Measurements from ENCODE around the gene VAV3.
A peak's percentile ranks its signal among the peaks of the same experiment; 100 is the strongest.

VAV3 gene

GRCh38 chr1:107972391-107973180, 7.6 kb upstream of the VAV3 start:
- DNase-seq (ENCODE audit: low read depth in 1 of 2, low spot score in 1 of 2), result no peak

DNA sequence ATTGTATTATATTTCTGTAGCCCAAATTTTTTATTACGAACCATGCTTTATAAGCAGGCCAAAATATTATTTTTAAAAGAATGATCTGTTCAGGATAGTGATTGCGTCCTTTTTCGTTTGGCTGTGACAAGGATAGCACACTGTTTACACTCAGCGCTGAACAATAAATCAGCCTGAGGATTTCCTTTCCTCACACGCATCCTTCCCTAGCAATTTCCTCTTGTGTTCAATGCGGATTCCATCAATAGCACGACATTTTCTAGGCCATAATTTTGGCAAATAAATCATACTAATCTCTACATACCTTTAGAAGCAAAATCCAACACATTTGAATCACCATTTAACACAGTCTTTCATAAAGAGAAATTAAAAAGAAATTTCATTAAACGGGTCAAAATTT, 1.6 kb upstream of the VAV3 start:
- no peak for DNase-seq (ENCODE audit: low read depth in 1 of 2, low spot score in 1 of 2)

GRCh38 chr1:107964336-107965109, 457 bp downstream of the VAV3 start:
- peak; percentile 11 to 13 for DNase-seq (ENCODE audit: low read depth in 1 of 2, low spot score in 1 of 2)

DNA sequence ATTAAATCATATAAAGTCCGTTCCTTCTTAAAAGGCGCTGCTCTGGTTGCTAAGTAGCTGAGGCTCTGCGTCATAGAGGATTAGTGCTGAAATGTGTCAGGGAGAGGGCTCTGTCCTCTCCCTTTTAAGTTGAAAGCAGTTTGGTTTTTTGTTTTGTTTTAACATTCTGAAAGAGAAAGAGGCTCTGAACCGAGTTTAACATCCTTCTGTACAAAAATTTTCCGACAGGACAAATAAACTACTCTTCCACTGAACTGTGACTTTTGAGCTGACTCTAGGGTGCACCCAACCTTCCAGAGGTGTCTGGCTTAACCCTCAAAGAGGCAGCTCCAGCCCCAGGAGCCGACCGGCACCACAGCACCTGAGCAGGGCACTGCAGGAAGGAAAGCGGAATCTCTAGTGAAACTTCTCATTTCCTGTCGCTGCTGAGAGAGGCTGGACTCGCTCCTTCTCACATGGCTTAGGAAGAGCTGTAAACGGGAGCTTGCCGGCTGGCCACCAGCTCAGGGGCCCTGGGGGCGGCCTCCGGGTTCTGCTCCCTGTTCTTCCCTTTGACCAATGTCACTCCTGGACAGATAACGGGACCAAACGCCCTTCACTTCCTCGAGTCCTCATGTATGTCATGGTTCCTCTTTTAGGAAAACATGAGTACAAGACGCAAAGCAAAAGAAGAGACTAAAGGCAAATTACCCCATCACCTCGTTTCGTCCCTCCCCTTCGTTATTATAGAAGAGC, 1.2 kb downstream of the VAV3 start:
- peak; percentile 30 to 51 for DNase-seq (ENCODE audit: low read depth in 1 of 2, low spot score in 1 of 2)

GRCh38 chr1:107963008-107963407, 2.0 kb downstream of the VAV3 start:
- no peak for DNase-seq (ENCODE audit: low read depth in 1 of 2, low spot score in 1 of 2)

DNA sequence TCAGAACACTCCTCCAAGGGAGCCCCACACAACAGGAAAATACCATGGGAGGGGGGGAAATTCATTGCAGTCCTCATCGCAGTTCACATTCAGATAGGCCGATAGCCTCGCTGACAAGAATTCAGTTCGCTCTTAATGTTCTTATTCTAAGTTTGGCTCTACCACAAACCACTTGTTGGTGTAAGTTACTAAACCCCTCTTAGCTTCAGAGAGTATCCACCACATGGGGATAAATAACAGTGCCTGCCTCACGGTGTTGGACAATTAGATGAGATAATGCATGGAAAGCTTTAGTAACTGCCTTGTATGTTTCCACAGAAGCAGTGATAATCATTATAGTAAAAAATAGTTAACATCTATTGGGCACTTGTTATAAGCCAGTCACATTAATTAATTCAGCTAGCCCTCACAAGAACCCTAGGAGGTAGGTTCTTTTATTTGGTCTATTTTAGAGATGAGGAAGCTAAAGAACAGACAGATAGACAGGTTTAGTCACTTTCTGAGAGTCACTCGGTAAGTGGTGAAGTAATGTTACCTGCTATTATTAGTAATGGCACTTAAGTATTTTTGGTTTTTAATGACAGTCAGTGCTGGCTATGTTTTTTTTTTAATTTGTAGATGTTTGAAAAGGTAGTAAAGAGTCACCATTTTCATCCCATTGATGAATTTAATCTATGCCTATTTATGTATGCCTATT, 10.1 kb downstream of the VAV3 start:
- DNase-seq (ENCODE audit: low read depth in 1 of 2, low spot score in 1 of 2), result no peak

- DNase-seq (ENCODE audit: low read depth in 1 of 2, low spot score in 1 of 2), result no peak
Measured at GRCh38 chr1:107954126-107954525, 10.9 kb downstream of the VAV3 start.

GRCh38 chr1:107953556-107953955, 11.4 kb downstream of the VAV3 start:
- no peak for DNase-seq (ENCODE audit: low read depth in 1 of 2, low spot score in 1 of 2)

DNA sequence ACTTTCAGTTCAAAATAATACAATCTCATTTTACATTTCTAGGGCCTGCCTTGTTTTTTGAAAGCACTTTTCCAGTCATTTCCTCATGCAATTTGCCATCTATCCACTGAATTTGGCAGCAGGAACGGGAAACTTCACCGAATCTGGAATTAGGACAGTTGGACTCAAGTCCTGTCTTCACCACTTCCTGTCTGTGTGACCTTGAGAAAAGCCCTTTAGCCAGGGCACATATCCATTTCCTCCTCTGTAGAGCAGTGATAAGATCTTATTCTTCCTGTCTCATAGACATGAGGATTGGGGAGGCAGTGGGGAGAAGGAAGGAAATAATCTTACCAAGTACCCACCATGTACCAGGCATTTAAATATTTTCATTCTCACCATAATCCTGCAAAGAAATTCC, 12.0 kb downstream of the VAV3 start:
- no peak for DNase-seq (ENCODE audit: low read depth in 1 of 2, low spot score in 1 of 2)

GRCh38 chr1:107950464-107950863, 14.5 kb downstream of the VAV3 start:
- DNase-seq (ENCODE audit: low read depth in 1 of 2, low spot score in 1 of 2), result no peak

DNA sequence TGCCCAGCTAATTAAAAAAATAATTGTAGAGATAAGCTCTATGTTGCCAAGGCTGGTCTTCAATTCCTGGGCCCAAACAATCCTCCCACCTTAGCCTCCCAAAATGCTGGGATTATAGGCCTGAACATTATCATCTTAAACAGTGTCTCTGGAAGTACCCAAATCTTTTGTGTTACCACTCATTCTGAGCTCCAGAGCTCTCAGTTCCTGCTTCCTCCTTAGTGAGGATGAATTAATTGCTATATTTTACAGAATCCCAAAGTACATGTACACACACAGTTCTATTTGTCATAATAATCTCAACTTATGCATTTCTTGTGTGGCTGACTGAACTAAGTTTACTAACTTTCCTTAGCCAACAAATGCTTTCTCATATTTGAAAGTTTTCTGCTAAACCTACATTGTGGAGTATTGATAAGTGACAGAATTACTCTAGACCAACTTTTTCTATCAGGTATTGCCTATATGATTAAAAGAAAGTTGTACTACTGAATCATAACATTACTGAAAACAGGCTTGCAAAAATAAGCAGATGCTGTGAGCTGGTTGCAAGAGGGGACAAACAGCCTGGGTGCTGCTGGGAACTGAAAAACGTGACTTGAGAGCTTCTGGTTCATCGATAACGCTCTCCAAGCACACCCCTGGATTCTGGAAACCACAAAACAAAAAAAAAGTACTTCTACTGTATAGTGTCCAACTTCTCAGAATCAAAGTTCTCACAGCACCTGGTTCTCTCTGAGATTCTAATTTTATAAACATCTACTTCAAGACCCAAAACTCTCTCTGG, 15.3 kb downstream of the VAV3 start:
- no peak for DNase-seq (ENCODE audit: low read depth in 1 of 2, low spot score in 1 of 2)

DNA sequence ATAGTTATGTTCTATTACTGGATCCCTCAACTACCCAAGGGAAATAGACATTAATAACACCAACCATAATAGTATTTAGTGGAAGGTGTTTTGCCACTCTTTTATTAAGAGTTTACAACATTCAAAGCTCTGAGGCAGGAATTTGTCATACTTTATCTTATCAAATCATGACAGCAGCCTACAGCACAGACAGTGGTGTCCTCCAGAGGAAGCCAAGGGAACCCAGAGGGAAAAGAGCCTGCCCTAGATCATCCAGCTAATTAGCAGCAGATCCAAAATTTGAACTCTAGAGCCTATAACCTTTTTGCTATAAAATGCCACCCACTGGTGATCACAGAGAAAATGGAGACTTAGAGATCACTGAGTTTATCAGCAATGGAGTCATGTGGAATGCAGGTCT, 18.2 kb downstream of the VAV3 start:
- no peak for DNase-seq (ENCODE audit: low read depth in 1 of 2, low spot score in 1 of 2)

DNA sequence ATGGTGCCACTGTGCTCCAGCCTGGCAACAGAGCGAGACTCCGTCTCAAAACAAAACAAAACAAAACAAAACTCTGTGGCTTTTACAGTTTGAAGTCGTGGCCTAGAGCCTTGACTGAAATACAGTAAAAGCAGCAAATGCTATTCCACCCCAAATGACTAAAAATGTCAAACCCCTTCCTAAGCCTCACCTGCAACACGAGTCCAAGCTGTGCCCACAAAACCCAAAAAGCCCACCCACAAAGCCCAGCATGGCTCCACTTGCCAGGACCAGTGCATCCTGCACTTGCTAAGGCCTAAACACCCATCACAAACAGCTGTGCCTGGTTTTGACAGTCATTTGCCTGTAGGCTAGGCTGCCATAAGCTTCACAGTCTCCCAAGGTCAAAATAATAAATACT, 21.3 kb downstream of the VAV3 start:
- DNase-seq (ENCODE audit: low read depth in 1 of 2, low spot score in 1 of 2), result no peak

- no peak for DNase-seq (ENCODE audit: low read depth in 1 of 2, low spot score in 1 of 2)
Measured at GRCh38 chr1:107942814-107943213, 22.2 kb downstream of the VAV3 start.

DNA sequence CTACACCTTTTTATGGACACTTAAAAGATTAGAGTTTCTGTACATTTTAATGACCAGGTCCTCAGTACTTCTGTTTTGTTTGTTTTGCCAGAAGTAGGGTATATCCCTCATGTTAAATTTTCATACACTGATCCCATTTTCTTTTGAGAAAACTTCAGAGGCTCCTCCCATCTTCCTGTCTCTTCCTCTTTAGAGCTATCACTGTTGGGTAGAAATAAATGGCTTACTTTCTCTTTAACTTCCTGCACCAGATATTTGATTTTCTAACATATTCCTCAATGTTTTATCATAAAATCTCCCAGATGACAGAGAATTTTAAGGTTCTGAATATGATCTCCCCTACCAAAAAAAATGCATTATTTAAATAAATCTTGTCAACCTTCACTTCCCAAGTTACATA, 23.4 kb downstream of the VAV3 start:
- no peak for DNase-seq (ENCODE audit: low read depth in 1 of 2, low spot score in 1 of 2)

- DNase-seq (ENCODE audit: low read depth in 1 of 2, low spot score in 1 of 2), result no peak
Measured at GRCh38 chr1:107941123-107941522, 23.9 kb downstream of the VAV3 start.

- no peak for DNase-seq (ENCODE audit: low read depth in 1 of 2, low spot score in 1 of 2)
Measured at GRCh38 chr1:107940701-107941100, 24.3 kb downstream of the VAV3 start.

- no peak for DNase-seq (ENCODE audit: low read depth in 1 of 2, low spot score in 1 of 2)
Measured at GRCh38 chr1:107940017-107940577, 24.9 kb downstream of the VAV3 start.

- DNase-seq (ENCODE audit: low read depth in 1 of 2, low spot score in 1 of 2), result no peak
Measured at GRCh38 chr1:107939256-107939655, 25.7 kb downstream of the VAV3 start.

Measured in activated CD4-positive, alpha-beta T cell treated with anti-CD3 and anti-CD28 coated beads, Interleukin-2, amount 50 U/mL, for 24 hours (primary cell).